NCI-H460 (cell line): ENCODE results near the gene RNF2. TPM values are rescaled to one million over a fixed set of nuclear protein-coding genes. Genes with fewer than 3 reads are reported as not detected.

Experiments used
- DNase-seq: peaks from one replicate; pipeline ENCODE4 v3.0.0-alpha.2; 2016; ENCODE audit warnings: low read depth; ENCODE audit errors: extremely low read depth
- small RNA-seq, 2 experiments: library from RNA; depleted of rRNA; stranded (forward); fragments of <200 nt; gene quantifications; one replicate each; pipeline ENCODE3, GENCODE V24; 2014
- total RNA-seq: library from RNA; depleted of rRNA; stranded (reverse); fragments of >200 nt; shearing (Covaris generic); gene quantifications from 2 replicates; pipeline ENCODE4 v1.2.3, GENCODE V29; 2014; rRNA removed

RNF2 gene
- total RNA-seq, 1 experiment from 2014 or later = 14.1 TPM

GRCh38 chr1:185087101-185087500 lies 41.7 kb downstream of the RNF2 start:
- no peak for DNase-seq

- DNase-seq = no peak
Measured at GRCh38 chr1:185087746-185088145, 42.4 kb downstream of the RNF2 start.

- DNase-seq = no peak
Measured at GRCh38 chr1:185091480-185091879, 46.1 kb downstream of the RNF2 start.

GRCh38 chr1:185094761-185095160 lies 49.4 kb downstream of the RNF2 start:
- no peak for DNase-seq

DNA sequence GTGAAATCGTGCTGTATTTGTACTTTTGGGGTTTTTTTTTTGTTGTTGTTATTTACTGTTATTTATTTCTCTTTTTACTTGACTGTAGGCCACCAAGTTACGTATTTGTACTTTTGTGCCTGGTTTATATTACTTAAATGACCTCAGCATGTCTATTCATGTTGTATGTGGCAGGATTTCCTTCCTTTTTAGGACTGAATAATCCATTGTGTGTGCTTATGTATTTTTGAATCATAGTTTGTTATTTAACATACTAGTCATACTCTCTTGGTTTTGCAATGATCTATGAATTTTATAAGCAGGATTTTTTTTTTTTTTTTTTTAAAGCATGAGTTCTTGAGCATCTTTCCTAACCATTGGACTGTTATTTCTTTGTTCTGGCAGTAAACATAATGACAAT lies 51.2 kb downstream of the RNF2 start:
- no peak for DNase-seq

DNA sequence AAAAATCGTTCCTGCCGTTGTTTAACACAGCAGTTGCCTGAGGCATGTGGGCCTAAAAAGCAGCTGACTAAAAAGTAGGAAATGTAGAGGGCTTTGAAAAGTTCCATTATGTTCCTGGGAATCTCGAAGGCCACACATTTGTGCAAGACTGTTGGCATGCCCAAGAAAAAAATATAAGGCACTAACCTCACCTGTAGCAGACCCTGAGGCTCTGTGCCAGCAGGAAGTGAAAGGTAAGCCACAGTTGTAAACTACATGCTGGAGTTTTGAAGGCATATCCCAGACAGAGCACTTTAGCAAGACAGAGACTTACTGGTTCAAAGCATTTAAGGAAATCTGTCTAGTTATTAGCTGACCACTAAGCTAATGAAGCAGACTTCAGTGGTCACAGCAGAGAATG lies 58.7 kb downstream of the RNF2 start:
- no peak for DNase-seq

- DNase-seq = no peak
Measured at GRCh38 chr1:185105121-185105520, 59.8 kb downstream of the RNF2 start.

- no peak for DNase-seq
Measured at GRCh38 chr1:185108321-185108720, 63.0 kb downstream of the RNF2 start.

DNA sequence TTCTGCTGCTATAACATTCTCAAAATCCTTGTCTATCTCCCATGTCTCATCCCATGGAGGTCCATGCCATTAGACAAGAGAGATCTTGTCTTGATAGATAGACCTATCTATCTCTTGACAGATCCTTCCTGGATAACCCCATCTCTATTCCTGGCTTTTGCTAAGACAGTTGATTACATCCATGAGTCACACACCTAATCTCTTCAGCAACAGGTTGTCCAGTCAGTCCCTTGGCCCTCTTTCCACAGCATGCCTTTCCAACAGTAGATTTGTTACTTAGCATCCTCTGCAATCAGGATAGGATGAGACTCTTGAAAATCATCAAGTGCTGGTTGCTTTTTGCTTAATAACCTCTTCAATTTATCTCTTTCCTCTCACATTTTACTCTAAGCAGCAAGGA lies 64.8 kb downstream of the RNF2 start:
- DNase-seq = no peak

DNA sequence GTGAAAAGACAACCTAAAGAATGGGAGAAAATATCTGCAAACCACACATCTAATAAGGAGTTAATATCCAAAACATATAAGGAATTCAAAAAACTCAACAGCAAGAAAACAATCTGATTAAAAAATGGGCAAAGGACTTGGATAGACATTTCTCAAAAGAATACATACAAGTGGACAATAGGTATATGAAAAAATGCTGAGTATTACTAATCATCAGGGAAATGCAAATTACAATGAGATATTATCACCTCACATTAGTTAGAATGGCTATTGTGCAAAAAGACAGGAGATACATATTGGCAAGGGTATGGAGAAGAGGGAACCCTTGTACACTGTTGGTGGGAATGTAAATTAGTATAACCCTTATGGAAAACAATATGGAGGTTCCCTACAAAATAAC lies 66.5 kb downstream of the RNF2 start:
- DNase-seq = no peak

DNA sequence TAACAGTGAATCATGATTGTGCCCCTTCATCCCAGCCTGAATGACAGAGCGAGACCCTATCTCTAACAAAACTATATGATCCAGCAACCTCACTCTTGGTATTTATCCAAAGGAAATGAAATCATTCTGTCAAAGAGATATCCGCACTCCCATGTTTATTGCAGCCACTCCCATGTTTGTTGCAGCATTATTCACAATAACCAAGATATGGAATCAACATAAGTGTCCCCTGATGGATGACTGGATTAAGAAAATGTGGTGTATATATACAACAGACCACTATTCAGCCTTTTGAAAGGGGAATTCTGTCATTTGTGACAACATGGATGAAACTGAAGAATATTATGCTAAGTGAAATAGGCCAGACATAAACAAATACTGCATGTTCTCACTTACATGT lies 67.0 kb downstream of the RNF2 start:
- peak; percentile 84 for DNase-seq

DNA sequence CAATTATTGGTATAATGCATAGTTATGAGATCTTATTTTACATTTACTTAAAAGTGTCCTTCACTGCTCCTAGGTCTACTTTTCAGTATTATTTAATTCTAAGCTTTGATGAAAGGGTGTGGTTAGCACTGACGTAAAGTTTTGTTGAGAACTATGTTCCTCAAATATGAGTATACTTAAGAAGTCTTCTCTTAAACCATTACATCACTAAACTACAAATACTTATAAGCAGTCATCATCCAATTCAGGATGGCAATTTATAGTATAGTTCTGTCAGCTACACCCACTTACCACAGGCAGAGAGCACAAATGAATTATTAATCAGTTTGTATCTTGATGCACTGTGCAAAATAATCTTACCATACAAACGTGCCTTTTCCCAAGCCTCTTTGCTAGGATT lies 84.3 kb downstream of the RNF2 start:
- no peak for DNase-seq

- DNase-seq = no peak
Measured at GRCh38 chr1:185132534-185132933, 87.2 kb downstream of the RNF2 start.

- no peak for DNase-seq
Measured at GRCh38 chr1:185137896-185138545, 92.7 kb downstream of the RNF2 start.

- DNase-seq = no peak
Measured at GRCh38 chr1:185139246-185139645, 93.9 kb downstream of the RNF2 start.

- no peak for DNase-seq
Measured at GRCh38 chr1:185144233-185144632, 98.9 kb downstream of the RNF2 start.

- DNase-seq = no peak
Measured at GRCh38 chr1:185151215-185151614, 105.9 kb downstream of the RNF2 start.

Small RNAs within 50 kb of the gene (small RNA-seq; reads per million reads assigned to genes)
- gene RNA5SP72 = 0 reads per million in 2 experiments

Other genes starting within 250 kb of the RNF2 start
- gene NIBAN1, start 71.0 kb upstream of the RNF2 start, total RNA-seq = 154 and 171 TPM in 2 replicates
- 33.3 and 33.6 TPM in 2 replicates for gene TRMT1L, start 111.4 kb downstream of the RNF2 start, total RNA-seq
- 3.4 and 4.9 TPM in 2 replicates for gene SWT1, start 111.6 kb downstream of the RNF2 start, total RNA-seq